ENCODE results near the gene ARHGEF25.
"Not testable (repeated sequence)": the region's sequence is repeated elsewhere in the genome, so short reads cannot be mapped to it uniquely, and the experiment has no call there.

ARHGEF25 gene

GRCh38 chr12:57586832-57587429, 24.3 kb upstream of the ARHGEF25 start:
- H3K9ac ChIP-seq (ENCODE audit: low read length) = no peak overlapping the region
- H3K4me2 ChIP-seq (ENCODE audit: low read length) = no peak overlapping the region
- no peak overlapping the region for H2BK120ac ChIP-seq (ENCODE audit: low read depth, low read length)
- no peaks in the 10 kb centered on the region for H3K27me3 ChIP-seq (ENCODE audit: insufficient read depth, low read length, poor library complexity)
- H3K18ac ChIP-seq (ENCODE audit: low read length) = no peak overlapping the region
- no peak overlapping the region for H3K27ac ChIP-seq (ENCODE audit: low read depth, low read length)
- H3K79me1 ChIP-seq (ENCODE audit: low read length) = peaks cover 4% of the 10 kb centered on the region
- H2BK5ac ChIP-seq (ENCODE audit: low read length) = no peak overlapping the region
- WGBS (ENCODE audit: extremely low coverage, insufficient coverage, low lambda C conversion rate) = 100% methylated on average over 1 of the region's 3 CpGs
- H3K36me3 ChIP-seq (ENCODE audit: control insufficient read depth, insufficient read depth, low read length) = no peaks in the 10 kb centered on the region
- no peak overlapping the region for H3K4me3 ChIP-seq (ENCODE audit: low read length)
- H3K4ac ChIP-seq (ENCODE audit: low read depth, low read length) = no peak overlapping the region
- H3K56ac ChIP-seq (ENCODE audit: low read length) = no peak overlapping the region
- H3K79me2 ChIP-seq (ENCODE audit: control insufficient read depth, insufficient read depth, low read length) = peaks cover 5% of the 10 kb centered on the region
- H2AK5ac ChIP-seq (ENCODE audit: low read length) = no peak overlapping the region
- no peak overlapping the region for H4K5ac ChIP-seq (ENCODE audit: low read length)
- no peak overlapping the region for H3K23ac ChIP-seq (ENCODE audit: low read length)
- H3K4me1 ChIP-seq (ENCODE audit: control insufficient read depth, low read depth, low read length) = peaks cover 7% of the 10 kb centered on the region
- H4K8ac ChIP-seq (ENCODE audit: low read depth, low read length) = no peak overlapping the region
- DNase-seq = no peak
- H2BK15ac ChIP-seq (replicated peaks; ENCODE audit: low read depth) = no peak overlapping the region

- H2BK15ac ChIP-seq (replicated peaks; ENCODE audit: low read depth); H2BK120ac ChIP-seq (ENCODE audit: low read depth, low read length); H3K4ac ChIP-seq (ENCODE audit: low read depth, low read length); H3K56ac ChIP-seq (ENCODE audit: low read length); H2BK5ac ChIP-seq (ENCODE audit: low read length); H2AK5ac ChIP-seq (ENCODE audit: low read length); H3K9ac ChIP-seq (ENCODE audit: low read length); H3K36me3 ChIP-seq (ENCODE audit: control insufficient read depth, insufficient read depth, low read length); H3K4me1 ChIP-seq (ENCODE audit: control insufficient read depth, low read depth, low read length); DNase-seq; H3K27ac ChIP-seq (ENCODE audit: low read depth, low read length); H4K8ac ChIP-seq (ENCODE audit: low read depth, low read length); H3K23ac ChIP-seq (ENCODE audit: low read length); H4K5ac ChIP-seq (ENCODE audit: low read length); H3K27me3 ChIP-seq (ENCODE audit: insufficient read depth, low read length, poor library complexity); H3K18ac ChIP-seq (ENCODE audit: low read length); H3K4me2 ChIP-seq (ENCODE audit: low read length); H3K4me3 ChIP-seq (ENCODE audit: low read length): not testable (repeated sequence)
- peaks cover 12% of the 10 kb centered on the region for H3K79me2 ChIP-seq (ENCODE audit: control insufficient read depth, insufficient read depth, low read length)
- WGBS (ENCODE audit: extremely low coverage, insufficient coverage, low lambda C conversion rate) = no CpG with 5 or more reads among the region's 15 CpGs
- peaks cover 16% of the 10 kb centered on the region for H3K79me1 ChIP-seq (ENCODE audit: low read length)
Measured at GRCh38 chr12:57588951-57589610, 22.2 kb upstream of the ARHGEF25 start.

GRCh38 chr12:57590479-57590863, 20.8 kb upstream of the ARHGEF25 start:
- no peaks in the 10 kb centered on the region for H3K27me3 ChIP-seq (ENCODE audit: insufficient read depth, low read length, poor library complexity)
- WGBS (ENCODE audit: extremely low coverage, insufficient coverage, low lambda C conversion rate) = no CpG with 5 or more reads among the region's 2 CpGs
- H2BK15ac ChIP-seq (replicated peaks; ENCODE audit: low read depth) = no peak overlapping the region

DNA sequence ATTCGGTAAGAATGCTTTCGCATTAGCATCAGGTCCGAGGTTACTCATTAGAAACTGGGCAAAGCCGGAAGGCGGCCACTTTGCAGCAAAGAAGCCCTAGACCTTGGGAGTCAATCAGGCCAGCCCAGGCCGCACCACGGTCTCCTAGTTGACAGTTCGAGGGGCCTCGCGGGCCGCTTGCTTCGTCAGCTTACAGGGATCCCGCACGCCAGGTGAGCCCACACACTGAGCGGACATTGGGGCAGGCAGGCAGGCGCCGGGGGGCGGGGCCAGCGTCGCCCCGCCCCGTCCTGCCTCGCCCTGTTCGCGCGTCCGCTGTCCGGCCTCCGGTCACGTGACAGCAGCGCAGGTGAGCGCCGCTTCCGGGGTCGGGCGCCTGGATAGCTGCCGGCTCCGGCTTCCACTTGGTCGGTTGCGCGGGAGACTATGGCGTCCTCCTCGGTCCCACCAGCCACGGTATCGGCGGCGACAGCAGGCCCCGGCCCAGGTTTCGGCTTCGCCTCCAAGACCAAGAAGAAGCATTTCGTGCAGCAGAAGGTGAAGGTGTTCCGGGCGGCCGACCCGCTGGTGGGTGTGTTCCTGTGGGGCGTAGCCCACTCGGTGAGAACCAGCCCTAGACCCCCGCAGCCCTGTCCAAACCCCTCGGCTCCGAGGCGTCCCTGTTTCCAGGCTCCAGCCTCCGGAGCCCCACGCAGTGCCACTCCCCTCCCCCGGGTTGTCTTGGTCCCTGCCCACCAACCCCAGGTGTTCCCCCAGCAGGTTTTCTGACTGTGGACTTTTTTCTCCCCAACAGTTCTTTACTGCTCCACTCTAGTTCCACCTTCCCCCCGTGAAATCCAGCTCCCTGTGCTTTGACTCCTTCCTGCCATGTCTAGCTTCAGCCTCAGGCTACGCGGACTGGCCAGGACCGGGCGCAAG, 20.1 kb upstream of the ARHGEF25 start, which contains the start of gene PIP4K2C:
TSS of gene PIP4K2C (plus strand) at position 329 of the 918 bp plus-strand sequence. CDS start at position 427, 98 bp downstream.
- H3K27ac ChIP-seq (ENCODE audit: low read depth, low read length) = peak within 1 kb of the TSS; percentile 21
- no CpG with 5 or more reads among the region's 69 CpGs for WGBS (ENCODE audit: extremely low coverage, insufficient coverage, low lambda C conversion rate)

More at GRCh38 chr12:57590479-57590863, 20.8 kb upstream of the ARHGEF25 start:
- Histone ChIP-seq H3K4me3 (ENCODE audit: low read length) (no peak overlapping the region), H4K5ac (ENCODE audit: low read length) (no peak overlapping the region), H3K79me1 (ENCODE audit: low read length) (peaks cover 16% of the 10 kb centered on the region), H3K9ac (ENCODE audit: low read length) (peak overlapping the region; percentile 54), H3K23ac (ENCODE audit: low read length) (peak overlapping the region; percentile 15), H3K4me1 (ENCODE audit: control insufficient read depth, low read depth, low read length) (peaks cover 10% of the 10 kb centered on the region), H3K56ac (ENCODE audit: low read length) (peak overlapping the region; percentile 77), H2AK5ac (ENCODE audit: low read length) (no peak overlapping the region), H3K79me2 (ENCODE audit: control insufficient read depth, insufficient read depth, low read length) (peaks cover 12% of the 10 kb centered on the region), H3K36me3 (ENCODE audit: control insufficient read depth, insufficient read depth, low read length) (no peaks in the 10 kb centered on the region), H3K27ac (ENCODE audit: low read depth, low read length) (peak overlapping the region; percentile 21), H3K4me2 (ENCODE audit: low read length) (peak overlapping the region; percentile 49), H4K8ac (ENCODE audit: low read depth, low read length) (no peak overlapping the region), H2BK5ac (ENCODE audit: low read length) (no peak overlapping the region), H2BK120ac (ENCODE audit: low read depth, low read length) (no peak overlapping the region), H3K4ac (ENCODE audit: low read depth, low read length) (no peak overlapping the region), H3K18ac (ENCODE audit: low read length) (peak overlapping the region; percentile 29)
- peak; percentile 24 for DNase-seq

DNA sequence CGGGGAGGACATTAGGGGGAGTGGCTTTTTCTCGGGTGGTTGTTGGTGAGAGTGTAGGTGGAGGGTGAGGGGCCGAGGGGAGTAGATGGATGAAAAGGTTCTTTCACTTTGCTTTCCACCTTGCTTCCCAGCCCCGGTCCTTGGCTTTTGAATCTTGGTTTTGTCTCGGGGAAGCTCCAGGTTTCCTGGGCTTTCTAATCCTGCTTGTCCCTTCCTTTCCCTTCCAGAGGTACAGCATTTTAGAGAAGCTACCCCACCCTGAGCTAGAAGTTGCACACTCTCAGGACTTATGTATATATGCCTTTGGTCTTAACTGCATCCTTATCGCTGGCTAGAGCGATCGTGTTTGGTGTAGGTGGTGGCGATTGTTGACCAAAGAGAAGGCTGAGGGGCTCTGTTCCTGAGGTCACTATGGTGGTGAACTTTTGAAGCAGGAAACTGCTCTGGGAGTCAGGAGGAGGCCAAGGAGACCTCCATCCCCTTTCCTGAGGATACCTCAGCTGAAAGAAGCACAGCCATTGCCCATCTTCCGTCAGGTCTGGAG, 19.4 kb upstream of the ARHGEF25 start:
- no peak overlapping the region for H2BK5ac ChIP-seq (ENCODE audit: low read length)
- peak overlapping the region; percentile 94 for H3K4me2 ChIP-seq (ENCODE audit: low read length)
- H3K4me1 ChIP-seq (ENCODE audit: control insufficient read depth, low read depth, low read length) = peaks cover 10% of the 10 kb centered on the region
- no peak overlapping the region for H3K23ac ChIP-seq (ENCODE audit: low read length)
- H4K5ac ChIP-seq (ENCODE audit: low read length) = no peak overlapping the region
- H3K36me3 ChIP-seq (ENCODE audit: control insufficient read depth, insufficient read depth, low read length) = peaks cover 1% of the 10 kb centered on the region
- no peak overlapping the region for H2BK15ac ChIP-seq (replicated peaks; ENCODE audit: low read depth)
- no peaks in the 10 kb centered on the region for H3K27me3 ChIP-seq (ENCODE audit: insufficient read depth, low read length, poor library complexity)
- H2BK120ac ChIP-seq (ENCODE audit: low read depth, low read length) = no peak overlapping the region
- H3K56ac ChIP-seq (ENCODE audit: low read length) = peak overlapping the region; percentile 87
- H3K79me2 ChIP-seq (ENCODE audit: control insufficient read depth, insufficient read depth, low read length) = peaks cover 12% of the 10 kb centered on the region
- H3K27ac ChIP-seq (ENCODE audit: low read depth, low read length) = no peak overlapping the region
- H3K18ac ChIP-seq (ENCODE audit: low read length) = no peak overlapping the region
- H3K4me3 ChIP-seq (ENCODE audit: low read length) = peak overlapping the region; percentile 90
- no peak for DNase-seq
- WGBS (ENCODE audit: extremely low coverage, insufficient coverage, low lambda C conversion rate) = no CpG with 5 or more reads among the region's 10 CpGs
- H4K8ac ChIP-seq (ENCODE audit: low read depth, low read length) = no peak overlapping the region
- H3K9ac ChIP-seq (ENCODE audit: low read length) = peak overlapping the region; percentile 87
- no peak overlapping the region for H2AK5ac ChIP-seq (ENCODE audit: low read length)
- H3K4ac ChIP-seq (ENCODE audit: low read depth, low read length) = no peak overlapping the region
- peaks cover 16% of the 10 kb centered on the region for H3K79me1 ChIP-seq (ENCODE audit: low read length)

More for the DNA sequence above, 20.1 kb upstream of the ARHGEF25 start, which contains the start of gene PIP4K2C:
- Histone ChIP-seq H2BK15ac (replicated peaks; ENCODE audit: low read depth) (no peak within 1 kb of the TSS), H3K27me3 (ENCODE audit: insufficient read depth, low read length, poor library complexity) (no peaks in the 10 kb centered on the region), H3K4me1 (ENCODE audit: control insufficient read depth, low read depth, low read length) (peaks cover 10% of the 10 kb centered on the region), H3K18ac (ENCODE audit: low read length) (peak within 1 kb of the TSS; percentile 29), H3K56ac (ENCODE audit: low read length) (peak within 1 kb of the TSS; percentile 87), H2AK5ac (ENCODE audit: low read length) (no peak within 1 kb of the TSS), H3K9ac (ENCODE audit: low read length) (peak within 1 kb of the TSS; percentile 87), H3K4me2 (ENCODE audit: low read length) (peak within 1 kb of the TSS; percentile 94), H2BK120ac (ENCODE audit: low read depth, low read length) (no peak within 1 kb of the TSS), H3K36me3 (ENCODE audit: control insufficient read depth, insufficient read depth, low read length) (no peaks in the 10 kb centered on the region), H3K4me3 (ENCODE audit: low read length) (peak within 1 kb of the TSS; percentile 90), H3K4ac (ENCODE audit: low read depth, low read length) (no peak within 1 kb of the TSS), H3K79me1 (ENCODE audit: low read length) (peaks cover 16% of the 10 kb centered on the region), H4K5ac (ENCODE audit: low read length) (no peak within 1 kb of the TSS), H4K8ac (ENCODE audit: low read depth, low read length) (no peak within 1 kb of the TSS), H3K23ac (ENCODE audit: low read length) (peak within 1 kb of the TSS; percentile 15), H2BK5ac (ENCODE audit: low read length) (no peak within 1 kb of the TSS), H3K79me2 (ENCODE audit: control insufficient read depth, insufficient read depth, low read length) (peaks cover 12% of the 10 kb centered on the region)
- peak; percentile 92 for DNase-seq

Measured in mesendoderm (in vitro differentiated cells).